GM18502 (cell line): ENCODE data around the gene MGAT4A.

Source experiments
- ATAC-seq: cut with Tn5 transposase; IDR thresholded peaks from one replicate; pipeline ENCODE4 v1.9.1; 2021; ENCODE audit warnings: mild to moderate bottlenecking; ENCODE audit not compliant: unreplicated experiment, poor library complexity

Gene MGAT4A

DNA sequence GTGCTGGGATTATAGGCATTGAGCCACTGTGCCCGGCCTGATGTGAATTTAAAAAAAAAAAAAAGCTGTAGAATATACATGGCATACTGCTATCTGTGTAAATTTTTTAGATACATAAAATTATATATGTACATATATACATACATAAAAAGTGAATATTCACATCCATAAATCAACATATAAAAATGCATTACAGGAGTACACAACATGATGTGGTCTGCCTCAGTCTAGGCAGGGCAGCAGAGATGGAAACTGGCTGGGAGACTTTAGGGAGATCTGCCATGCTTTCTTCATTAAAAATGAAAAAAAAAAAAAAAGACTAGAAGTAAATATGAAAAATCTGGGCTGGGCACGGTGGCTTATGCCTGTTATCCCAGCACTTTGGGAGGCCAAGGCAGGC, 24.3 kb downstream of the MGAT4A start:
- no peak for ATAC-seq

DNA sequence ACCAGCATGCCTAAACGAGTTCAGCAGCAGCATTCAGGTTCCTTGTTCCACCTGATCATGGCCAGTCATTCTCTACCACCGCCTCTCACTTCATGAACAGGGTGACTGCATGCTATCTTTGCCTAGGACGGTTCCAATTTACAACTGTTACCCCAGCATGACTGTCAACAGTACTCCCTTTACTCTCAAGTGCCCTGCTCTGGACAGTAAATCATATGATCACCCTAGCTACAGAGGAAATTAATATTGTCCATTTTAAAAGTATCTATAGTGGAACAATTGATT, 25.7 kb downstream of the MGAT4A start:
- no peak for ATAC-seq

DNA sequence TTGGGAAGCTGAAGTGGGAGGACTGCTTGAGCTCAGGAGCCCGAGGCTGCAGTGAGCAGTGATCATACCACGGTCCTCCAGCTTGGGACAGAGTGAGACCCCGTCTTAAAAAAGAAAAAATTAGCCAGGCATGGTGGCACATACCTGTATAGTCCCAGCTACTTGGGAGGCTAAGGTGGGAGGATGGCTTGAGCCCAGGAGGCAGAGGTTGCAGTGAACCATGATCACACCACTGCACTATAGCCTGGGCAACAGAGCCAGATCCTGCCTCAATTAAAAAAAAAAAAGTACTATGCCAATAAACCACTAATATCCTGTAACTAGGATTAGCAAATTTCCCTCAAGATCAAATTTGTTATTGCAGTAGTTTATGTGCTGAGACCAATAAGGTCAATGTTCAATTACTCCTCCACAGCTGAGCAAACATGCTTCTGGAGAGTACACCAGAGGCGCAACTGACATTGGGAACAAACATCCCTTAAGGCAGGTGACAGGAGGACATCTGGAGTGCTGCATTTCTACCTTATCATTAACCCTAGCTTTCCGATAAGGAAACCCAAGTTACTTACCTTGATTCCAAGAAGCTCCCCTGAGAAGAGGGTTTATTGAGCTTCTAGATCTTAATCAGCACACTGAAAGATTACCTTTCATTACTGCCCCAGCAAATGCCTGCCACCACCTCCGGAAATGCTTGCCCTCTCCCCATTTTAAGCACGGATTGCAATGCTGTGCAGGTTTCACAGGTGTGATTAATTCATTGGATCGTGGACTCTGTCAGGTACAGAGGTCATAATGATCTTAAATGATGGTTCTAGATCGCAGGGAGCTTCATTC, 26.2 kb downstream of the MGAT4A start:
- ATAC-seq = no peak

DNA sequence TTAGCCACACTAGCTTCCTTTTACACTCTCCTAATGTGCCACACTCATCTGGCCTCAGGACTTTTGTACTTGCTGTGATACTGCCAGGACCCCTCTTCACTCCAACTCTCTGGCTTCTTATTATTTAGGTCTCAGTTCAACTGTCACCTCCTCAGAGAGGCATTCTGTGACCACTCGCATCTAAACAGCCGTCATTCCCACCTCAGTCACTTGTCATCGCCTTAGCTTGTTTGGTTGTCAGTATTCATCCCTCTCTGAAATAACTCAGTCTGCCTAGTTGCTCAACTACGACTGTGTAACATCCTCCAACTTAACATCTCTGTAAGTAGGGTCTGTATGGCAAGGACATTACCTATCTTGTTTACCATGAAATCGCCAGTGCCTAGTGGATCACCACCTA, 27.2 kb downstream of the MGAT4A start:
- no peak for ATAC-seq

- ATAC-seq = no peak
Observed at GRCh38 chr2:98702858-98703620, 27.9 kb downstream of the MGAT4A start.

DNA sequence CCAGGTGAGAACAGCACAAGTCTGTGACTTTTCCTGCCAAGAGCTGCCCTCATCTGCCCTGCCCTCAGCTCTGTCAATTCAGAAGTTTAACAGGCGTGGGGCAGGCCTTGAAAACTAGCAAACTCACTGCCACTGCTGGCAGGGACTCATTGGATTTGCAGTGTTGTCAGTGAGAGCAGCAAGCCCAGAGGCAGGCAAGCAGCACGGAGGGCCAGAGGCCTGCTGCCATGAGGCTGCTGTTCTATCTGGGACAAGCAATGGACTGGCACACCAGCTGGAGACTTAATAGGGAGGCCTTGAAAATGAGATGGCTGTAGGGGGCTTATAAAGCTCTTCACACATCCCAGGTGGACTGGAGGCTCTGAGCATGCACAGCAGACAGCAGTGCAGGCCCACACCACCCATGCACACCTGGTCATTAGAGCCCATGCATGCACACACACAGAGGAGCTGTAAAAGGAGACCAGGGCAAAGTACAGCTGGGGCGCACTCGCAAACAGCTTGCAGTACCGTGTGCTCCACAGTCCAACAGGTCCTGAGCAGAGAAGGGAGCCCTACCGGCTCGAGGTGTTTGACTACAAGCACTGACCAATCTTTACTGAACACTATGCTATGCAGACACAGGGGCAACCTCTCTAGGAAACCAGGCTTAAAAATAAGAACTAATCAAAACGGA, 28.7 kb downstream of the MGAT4A start:
- ATAC-seq = no peak

GRCh38 chr2:98701230-98701629, 29.7 kb downstream of the MGAT4A start:
- no peak for ATAC-seq

DNA sequence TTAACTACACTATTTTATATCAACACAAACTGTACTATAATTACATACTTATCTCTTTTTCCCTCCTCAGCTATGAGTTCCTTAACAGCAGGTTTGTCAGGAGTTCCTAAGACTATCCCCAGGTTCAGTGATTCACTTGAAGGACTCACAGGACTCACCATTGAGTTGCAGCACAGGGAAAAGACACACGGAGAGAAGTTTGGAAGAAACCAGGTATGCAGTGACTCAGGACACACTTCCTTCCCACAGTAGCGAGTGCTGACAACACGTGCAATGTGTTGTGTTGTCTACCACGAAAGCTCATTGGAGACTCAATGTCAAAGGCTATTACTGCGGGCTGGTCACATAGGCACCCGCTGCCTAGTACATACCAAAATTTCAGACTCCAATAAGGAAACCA, 32.0 kb downstream of the MGAT4A start:
- no peak for ATAC-seq

GRCh38 chr2:98697651-98698337, 33.1 kb downstream of the MGAT4A start:
- ATAC-seq = no peak

GRCh38 chr2:98696200-98696599, 34.7 kb downstream of the MGAT4A start:
- no peak for ATAC-seq

- no peak for ATAC-seq
Observed at GRCh38 chr2:98695255-98695654, 35.7 kb downstream of the MGAT4A start.

DNA sequence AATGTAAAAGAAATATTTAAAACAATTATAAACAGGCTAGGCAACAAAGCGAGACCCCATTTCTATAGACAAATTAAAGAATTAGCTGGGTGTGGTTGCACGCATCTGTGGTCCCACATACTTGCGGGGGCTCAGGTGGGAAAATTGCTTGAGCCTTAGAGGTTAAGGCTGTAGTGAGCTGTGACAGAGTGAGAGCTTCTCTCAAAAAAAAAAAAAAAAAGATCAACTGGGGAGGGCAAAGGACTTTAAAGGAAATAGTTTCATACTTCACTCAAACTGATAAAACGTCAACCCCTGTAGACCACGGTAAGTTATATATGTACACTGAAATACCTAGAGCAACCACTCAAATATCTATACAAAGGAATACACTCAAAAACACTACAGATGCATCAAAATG, 37.5 kb downstream of the MGAT4A start:
- ATAC-seq = no peak

DNA sequence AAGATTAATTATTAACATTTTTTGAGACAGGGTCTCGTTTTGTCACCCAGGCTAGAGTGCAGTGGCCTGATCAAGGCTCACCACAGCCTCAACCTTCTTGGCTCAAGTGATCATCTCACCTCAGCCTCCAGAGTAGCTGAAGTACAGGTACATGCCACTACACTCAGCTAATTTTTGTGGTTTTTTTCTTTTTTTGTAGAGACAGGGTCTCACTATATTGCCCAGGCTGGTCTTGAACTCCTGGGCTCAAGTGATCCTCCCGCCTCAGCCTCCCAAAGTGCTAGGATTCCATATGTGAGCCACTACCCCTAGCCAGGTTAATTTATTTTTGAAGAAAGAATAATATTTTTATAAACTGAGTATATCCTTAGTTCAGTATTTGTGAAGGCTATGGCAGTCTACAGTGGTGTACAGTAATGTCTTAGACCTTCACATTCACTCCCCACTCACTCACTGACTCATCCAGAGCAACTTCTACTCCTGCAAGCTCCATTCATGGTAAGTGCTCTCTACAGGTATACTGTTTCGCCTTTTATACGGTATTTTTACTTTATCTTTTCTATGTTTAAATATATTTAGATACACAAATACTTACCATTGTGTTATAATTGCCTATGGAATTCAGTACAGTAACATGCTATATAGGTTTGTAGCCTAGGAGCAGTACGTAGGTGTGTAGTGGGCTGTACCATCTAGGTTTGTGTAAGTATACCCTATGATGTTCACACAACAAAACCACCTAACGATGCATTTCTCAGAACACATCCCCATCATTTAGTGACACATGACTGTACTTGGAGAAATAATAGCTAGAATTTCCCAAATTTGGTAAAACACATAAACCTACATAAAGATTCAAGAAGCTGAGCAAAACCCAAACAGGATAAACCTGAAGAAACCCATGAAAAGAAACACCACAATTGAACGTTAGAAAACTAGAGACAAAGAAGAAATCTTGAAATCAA, 38.6 kb downstream of the MGAT4A start:
- ATAC-seq = no peak

- ATAC-seq = no peak
Observed at GRCh38 chr2:98691303-98691702, 39.6 kb downstream of the MGAT4A start.

DNA sequence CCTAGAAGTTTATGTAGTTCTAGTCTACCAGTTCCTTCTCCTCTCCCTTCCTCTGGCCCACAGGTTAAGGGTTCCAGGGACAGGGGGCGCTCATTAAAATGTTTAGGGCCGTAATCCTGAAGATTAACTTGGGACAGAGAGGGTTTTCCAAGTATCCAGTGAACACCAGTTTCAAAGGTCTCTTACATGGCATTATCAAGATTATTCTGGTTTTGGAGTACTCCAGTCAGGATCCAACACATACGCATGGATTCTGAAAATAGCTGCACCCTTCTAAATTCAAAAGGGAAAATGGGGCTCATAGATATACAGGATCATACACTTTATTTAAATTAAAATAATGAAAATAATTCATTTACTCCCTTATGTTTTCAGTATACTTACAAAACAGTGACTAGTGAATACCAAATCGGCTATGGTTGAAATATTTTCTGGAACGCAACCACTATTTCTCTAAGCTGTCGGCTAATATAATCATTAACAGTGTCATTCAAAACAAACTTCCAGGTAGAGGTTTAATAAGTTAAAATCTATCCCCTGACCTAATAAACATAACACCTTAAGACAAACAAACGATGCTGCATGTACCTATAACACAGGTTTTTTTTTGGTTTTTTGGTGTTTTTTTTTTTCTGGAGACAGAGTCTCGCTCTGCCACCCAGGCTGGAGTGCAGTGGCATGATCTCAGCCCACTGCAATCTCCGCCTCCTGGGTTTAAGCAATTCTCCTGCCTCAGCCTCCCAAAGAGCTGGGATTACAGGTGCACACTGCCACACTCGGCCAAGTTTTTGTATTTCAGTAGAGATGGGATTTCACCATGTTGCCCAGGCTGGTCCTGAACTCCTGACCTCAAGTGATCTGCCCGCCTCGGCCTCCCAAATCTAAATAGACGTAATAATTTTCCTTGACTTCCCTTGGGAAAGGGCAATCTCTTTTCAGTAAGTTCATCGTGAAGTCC, 44.7 kb downstream of the MGAT4A start:
- ATAC-seq = no peak

DNA sequence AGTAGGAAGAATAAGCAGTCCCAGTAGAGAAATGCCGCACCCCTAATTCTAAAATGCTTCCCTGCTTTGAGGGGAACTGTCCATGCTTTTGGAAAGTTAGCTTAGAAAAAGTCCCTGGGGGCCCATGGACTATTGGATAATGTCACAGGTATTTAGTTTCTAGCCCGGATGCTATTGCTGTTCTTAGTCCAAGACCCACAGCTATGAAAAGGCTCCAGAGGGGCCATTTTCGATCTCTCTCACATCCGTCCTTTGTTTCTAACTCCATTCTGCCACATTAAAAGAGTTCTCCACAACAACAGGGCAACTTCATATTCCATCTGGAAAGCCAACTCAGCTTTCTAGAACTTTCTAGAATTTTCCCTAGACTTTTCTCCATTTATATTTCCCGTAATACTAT, 47.2 kb downstream of the MGAT4A start:
- ATAC-seq = no peak

- ATAC-seq = no peak
Observed at GRCh38 chr2:98676742-98677141, 54.2 kb downstream of the MGAT4A start.

- no peak for ATAC-seq
Observed at GRCh38 chr2:98674233-98674964, 56.5 kb downstream of the MGAT4A start.
